CD4-positive, alpha-beta T cell treated with Interleukin-15 for 4 hours (primary cell): Measurements from ENCODE around the gene SRC.

Experiments
- DNase-seq: peaks from one replicate; pipeline ENCODE4 v3.0.0-alpha.2; 2020; ENCODE audit warnings: low spot score

Gene SRC

DNA sequence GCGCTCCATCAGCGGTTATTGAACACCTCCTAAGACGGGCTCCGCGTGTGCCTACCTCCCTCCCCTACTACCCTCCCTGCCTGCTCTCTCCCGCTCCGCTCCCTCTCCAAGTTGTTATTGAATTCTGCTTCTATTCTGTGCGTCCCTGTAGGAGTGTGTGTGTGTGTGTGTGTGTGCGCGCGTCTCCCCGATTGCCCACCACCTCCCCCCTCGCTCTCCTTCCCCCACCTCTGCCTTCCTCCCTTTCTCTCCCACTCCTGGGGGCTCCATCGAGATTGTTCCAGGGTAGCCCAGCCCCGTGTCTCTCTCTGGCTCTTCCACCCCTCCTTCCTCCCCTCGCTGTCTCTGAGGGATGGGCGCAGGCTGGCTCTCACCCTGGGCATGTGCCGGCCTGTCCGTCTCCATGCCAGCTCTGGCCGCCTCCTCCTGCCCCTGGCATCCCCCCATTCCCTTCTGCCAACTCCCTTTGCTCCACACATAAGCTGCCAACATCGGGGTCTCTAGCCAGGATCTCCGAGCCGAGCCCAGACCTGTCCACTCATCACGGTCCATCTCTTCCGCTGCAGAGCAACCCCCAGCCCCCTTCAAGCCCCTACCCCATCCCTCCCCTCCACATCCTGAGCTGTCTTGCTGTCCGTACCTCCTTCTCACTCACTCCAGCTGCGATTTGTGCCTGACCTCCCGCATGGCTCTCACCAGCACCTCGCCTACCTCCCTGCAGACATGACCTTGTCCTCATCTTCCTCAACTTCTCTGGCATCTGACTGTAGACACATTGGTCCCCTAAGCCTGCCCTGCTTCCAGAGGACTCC, 68.5 kb downstream of the SRC start:
- no peak for DNase-seq

DNA sequence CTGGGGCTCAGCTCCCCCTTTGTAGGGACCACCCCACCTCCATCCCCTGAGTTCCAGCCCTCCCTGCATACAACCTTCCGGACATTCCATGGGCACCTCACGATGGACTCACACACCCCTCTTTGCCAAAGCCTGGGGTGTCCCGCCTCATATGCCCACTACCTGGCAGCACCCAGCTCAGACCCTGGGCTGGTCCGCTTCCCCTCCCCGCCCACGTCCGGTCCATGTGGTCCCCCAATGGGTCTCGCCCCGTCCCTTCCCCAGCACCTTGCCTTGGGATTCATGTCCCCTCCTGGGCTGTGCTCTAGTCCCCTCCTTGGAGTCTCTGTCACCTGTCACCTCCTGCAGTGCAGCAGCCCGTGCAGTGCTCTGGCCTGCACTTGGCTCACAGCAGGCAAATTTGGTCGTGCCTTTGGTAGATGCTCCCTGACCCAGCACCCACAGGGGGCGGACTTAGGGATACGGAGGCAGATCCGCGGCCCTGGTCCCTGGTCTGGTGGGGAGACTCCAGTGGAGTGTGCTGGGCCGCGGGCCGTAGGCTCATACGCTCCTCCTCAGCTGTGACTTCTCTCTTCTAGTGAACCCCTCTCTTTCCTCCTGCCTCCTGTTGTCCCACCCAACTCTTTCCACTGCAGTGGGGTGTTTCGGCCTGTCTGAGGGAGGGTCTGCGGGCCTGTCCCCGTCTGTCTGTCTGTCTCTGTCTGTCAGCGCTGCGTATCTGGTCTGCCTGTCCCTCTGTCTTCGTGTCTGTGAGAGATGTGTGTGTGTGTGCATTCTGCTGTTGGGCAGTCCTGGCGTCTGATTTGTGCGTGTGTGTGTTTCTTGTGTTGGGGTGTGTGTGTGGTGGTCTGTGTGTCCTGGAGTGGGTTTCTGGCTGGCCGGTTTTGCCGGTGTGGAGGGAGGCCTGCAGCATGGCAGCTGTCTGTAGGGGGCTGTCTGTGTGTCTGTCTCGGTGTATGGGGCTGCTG, 69.5 kb downstream of the SRC start:
- DNase-seq: no peak

DNA sequence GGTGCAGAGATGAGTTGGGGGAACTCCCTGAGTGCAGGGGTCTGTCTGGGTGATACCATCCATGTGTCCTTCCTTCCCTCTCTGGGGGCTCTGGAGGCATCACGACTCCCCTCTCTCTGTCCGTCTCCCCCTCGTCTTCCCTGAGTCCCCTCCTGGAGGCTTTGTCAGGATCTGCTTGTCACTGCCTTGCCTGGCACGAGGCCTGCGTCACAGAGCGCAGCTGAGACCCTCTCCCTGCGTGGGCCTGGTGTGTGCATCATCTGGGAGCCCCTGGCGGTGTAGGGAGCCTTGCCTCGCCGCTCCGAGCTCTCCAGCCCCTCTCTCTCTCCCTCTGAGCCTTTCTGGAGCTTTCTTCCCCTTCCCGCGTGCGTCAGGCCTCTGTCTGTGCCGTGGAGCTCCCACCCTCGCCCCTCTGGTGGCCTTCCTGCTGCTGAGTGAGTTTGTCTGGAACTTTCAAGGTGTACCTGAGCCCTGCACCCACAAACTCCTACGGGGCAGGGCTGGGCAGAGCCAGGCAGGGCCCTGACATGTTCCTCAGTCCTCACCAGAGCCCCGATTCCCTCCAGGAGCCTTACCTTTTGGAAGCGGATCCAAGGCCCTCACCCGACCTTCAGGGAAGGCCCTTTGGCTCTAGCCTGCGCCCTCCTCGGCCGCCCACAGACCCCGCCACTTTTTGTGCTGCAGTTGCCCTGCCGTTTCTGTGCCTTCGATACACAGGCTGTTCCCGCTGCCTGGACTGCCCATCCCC, 70.3 kb downstream of the SRC start:
- no peak for DNase-seq

DNA sequence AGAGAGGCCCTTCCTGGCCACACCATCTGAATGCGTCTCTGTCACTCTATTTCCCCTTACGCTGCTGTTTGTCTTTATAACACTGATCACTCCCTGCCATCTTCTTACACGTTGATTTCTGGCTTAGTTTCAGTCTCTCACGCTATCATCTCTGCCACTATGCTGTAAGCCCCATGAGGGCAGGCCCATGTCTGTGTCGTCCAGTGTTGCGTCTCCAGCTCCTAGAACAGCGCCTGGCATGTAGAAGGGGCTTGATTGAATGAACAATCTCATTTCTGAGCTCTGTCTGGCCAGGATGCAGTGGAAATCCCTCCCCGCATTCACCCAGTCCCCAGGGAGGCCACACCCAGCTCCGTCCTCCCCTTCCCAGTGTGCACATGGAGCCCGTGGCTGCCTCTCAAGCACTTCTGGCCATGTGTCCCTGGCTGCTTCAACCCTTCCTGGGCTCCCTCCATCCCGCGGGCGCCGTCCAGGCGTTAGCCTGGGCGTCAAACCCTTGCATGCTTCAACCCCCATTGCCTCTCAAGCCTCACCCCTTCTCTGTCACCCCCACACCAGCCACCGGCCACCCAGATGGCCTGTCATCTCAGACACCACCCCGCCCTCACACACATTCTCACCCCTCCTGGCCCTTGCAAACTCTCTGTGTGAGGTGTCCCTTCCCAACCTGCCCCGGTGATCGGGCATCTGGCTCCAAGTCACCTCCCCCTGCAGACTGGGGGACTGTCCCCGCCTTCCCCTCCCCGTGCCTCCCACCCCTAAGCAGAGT, 71.1 kb downstream of the SRC start:
- no peak for DNase-seq

DNA sequence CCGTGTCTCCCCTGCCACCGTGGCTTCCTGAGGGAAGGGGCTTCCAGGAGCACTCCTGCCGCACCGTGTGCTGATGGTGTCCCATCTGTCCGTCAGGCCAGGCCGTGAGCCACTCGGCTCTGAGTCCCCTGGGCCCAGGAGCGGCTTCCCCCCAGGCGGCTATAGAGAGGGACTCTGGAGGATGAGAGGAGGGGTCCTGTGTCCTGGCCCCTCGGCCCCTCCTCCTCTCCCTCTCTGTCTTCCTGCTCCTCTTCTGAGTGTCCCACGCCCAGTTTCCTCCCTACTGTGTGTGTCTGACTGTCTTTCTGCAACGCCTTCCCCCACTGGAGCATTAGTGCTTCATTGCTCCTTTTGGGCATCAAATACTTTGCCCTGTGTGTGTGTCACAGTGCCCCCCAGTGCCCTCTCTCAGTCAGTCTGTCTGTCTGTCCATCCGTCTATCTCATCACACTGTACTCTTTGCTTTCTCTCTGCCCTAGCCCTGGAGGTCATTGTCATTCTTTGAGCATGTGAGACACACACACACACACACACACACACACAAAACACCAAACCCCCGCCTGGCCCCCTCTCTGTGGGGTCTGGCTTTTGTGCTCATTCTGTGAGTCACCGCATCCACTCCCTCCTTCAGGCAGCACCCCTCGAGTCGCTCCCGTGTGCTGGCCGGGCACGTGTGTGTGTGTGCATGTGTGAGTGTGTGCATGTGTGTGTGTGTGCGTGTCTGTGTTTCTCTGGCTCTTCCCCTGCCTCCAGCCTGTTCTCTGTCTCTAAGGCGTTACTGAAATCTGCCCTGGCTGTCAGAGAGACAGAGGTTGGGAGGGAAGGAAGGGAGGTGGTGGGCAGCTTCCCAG, 71.9 kb downstream of the SRC start:
- DNase-seq: no peak

DNA sequence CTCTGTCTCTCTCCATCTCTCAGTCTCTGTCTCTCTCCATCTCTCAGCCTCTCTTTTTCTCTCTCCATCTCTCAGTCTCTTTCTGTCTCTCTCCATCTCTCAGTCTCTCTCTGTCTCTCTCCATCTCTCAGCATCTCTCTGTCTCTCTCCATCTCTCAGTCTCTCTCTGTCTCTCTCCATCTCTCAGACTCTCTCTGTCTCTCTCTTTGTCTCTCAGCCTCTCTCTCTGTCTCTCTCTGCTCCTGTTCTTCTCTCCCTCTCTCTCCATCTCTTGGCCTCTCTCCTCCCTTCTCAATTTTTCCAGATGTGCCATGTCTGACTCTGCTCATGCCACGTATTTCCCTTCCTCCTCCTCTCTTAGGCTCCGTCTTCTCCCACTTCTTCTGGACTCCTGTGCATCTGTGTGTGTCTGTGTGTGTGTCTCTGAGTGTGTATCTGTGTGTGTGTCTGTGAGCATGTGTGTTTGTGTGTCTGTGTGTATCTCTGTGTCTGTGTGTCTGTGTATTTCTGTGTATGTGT, 72.7 kb downstream of the SRC start:
- no peak for DNase-seq

DNA sequence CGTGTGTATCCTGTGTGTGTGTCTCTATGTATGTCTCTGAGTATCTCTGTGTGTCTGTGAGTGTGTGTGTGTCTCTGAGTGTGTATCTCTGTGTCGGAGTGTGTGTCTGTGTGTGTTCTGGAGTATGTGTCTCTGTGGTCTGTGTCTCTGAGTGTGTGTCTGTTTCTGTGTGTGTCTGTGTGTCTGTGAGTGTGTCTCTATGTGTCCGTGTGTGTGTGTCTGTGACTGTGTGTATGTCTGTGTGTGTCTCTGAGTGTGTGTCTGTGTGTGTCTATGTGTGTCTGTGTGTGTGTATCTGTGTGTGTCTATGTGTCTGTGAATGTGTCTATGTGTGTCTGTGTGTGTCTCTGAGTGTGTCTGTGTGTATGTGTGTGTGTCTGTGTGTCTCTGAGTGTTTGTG, 73.4 kb downstream of the SRC start:
- no peak for DNase-seq

DNA sequence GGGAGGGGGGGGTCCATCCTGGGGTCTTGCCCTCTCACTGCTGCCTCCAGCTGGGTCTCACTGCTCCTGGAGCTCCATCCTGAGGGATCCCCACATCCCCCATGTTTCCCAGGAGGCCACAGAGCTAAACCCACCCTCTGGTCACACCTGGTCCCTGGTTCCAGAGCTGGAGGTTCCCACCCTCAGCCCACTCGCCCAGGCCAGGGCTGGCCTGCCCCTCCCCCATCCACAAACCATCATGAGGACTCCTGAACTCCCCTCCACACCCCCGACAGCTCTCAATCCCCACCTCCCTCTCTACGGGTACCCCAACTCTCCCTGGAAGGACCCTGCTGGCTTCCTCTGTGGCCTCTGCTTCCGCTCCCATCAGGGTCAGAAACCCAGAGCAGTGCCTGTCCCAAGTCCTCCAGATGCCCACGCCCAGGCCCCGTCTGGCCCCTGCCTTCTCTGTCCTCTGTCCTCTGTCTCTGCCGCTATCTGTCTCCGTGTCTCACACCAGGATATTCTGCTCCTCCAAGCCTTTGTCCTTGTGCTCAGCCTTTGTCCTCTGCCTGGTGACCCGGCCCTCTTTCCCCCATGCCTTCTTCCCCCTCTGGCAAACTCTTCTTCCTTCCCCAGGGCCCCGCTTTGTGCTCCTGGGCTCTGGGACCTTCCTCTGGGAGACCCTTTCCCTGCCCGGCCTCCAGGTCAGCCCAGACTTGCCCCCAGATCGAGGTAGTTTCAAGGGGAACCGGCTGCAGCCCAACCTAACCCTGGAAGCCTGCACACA, 74.0 kb downstream of the SRC start:
- no peak for DNase-seq

DNA sequence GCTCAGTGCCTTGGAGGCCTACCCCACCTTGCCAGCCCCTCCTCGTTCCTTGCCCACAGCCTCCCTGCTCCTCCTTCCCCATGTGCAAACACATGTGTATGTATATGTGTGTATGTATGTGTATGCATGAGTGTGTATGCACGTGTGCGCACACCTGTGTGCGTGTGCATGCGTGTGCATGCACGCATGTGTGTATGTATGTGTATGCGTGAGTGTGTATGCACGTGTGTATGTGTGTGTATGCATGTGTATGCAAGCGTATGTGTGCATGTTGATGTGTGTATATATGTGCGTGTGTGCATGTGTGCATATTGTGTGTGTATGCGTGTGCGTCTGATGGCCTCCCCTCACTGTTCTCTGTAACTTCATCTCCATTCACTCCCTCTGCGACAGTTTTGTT, 74.7 kb downstream of the SRC start:
- no peak for DNase-seq

DNA sequence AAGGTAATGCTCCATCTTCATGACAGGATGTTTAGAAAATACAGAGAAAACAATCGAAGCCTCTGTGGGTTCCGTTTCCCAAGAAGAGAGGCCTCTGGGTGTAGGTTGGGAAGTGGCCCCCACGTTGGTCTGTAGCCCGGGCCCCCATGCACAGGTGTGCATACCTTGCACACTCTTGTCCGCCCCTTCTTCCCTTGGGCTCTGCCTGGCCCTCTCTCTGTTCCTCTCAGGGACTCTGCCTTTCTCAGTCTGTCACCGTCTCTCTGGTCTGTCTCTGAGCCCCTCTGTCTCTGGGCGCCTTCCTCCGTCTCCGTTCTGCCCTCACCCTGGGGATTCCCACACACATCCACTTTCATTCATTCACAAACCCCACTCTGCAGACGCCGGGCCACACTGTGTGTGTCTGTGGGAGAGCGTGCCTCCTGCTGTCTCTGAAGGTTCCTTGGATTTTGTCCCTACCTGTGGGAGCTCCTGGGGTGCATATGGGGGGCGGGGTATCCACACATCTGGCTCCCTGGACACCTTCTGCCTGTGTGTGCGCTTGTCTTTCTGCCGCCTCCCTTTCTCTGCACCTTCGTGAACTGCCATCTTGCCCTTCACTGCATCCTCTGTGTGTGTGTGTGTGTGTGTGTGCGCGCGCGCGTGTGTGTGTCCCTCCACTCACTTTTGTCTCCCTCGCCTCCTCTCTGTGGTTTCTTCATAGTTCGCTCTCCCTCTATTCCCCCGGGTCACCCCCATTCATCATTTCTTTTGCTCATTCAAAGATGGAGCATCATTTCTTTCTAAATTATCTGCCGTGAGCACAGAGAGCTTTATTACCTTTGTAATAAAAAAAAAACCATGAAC, 75.3 kb downstream of the SRC start:
- no peak for DNase-seq

DNA sequence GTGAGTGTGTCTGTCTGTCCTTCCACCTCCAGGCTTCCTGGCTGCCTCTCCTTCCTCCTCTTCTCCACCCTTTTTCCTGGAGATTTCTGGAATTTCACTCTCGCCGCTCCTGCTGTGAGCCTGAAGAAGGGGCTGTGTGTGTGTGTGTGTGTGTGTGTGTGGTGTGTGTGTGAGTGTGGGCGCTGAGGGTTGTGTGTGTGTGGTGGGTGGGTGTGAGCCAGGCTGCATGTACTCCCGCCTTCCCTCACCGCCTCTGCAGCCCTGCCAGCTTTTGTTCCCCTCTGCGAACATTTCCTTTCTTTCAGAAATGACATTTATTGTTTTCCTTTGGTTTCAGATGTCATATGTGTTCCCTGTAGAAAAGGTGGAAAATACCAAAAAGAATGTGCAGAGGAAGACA, 76.0 kb downstream of the SRC start:
- DNase-seq: no peak

DNA sequence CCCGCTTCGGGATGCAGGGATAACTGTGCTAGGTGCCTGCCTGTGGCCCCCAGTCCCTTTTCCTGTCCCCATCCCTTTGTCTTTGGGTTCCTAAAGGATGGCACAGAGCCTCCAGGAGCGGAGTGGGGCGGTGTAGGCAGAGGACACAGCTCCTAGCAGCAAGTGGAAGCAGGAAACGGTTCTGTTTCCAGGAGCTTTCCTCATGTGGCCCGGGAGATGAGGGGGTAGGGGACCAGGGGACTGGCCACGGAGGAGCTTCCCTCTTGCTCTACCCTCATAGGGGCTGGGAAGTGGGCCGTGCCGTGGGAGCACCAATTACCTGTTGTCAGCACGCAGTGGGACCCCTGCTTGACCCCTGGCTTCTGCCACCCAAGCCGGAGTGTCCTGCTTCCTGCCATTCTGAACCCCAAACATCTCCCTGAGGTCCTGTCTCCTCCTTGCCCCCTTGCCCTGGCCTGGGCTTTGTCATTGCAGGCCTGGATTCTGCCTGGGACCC, 76.9 kb downstream of the SRC start:
- no peak for DNase-seq

DNA sequence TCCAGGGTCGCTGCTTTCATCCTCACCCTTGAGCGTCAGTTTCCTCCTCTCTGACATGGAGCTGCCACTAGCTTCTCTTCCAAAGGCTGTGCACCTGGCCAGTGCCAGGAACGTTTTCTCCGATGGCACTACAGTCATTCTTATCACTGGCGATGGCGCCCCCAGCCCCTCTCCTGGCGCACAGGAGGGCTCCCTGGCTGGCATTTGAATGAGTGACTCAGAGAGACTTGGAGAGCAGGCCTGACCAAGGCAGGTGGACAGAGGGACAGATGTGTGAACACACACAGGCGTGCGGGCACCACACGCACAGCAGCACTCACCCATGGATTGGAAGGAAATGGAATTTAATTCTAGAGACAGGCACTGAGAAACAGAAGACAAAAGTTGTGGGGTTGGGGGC, 77.6 kb downstream of the SRC start:
- no peak for DNase-seq

DNA sequence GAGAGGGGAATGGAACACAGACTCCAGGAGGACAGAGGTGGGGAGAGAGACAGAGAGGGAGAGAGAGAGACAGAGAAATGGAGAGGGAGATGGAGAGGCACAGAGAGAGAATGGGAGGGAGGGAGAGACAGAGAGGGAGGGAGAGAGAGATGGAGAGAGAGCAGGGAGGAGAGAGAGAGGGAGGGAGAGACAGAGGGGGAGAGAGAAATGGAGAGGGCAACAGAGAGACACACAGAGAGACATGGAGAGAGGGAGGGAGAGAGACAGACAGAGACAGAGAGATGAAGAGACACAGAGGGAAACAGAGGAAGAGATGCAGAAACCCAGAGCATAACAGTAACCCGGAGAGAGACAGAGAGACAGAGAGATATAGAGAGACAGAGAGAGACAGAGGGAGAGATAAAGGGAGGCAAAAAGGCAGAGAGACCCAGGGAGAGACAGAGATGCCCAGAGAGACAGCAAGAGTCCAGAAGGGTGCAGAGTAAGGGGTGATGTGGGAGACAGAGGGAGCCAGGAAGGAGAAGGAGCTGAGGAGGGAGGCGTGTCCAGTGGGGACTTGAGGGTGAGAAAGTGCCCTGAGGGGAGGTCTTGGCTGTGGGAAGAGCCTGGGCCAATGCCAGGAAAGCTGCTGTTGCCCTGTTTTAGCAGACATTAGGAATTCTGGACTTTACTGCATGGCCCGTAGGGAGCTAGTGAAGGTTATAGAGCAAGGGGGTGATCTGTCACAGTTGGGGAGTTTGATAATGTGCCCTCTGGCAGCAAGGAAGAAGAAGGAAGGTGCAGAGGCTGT, 78.3 kb downstream of the SRC start:
- DNase-seq: no peak

DNA sequence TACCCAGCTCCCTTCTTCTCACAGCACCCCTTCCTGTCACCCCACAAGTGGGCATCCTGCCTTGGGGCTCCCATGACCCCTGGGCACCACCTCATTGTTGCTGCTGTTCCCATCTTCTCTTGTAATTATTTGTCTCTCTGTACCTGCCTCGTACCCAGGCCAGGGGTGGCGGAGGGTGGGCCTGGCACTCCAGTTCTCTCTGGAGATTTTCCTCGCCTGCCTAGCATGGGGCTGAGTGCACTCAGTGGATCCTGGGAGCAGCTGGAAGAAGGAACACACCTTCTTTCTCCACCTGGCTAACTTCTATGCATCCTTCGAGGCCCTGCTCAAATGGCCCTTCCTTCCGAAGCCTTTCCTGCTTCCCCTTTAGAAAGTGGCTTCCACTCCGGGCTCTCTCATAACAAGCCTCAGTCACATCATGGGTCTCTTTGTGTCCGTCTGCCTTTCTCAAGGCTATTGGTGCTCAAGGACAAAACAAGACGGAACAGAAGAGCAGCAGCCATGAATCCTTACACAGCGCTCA, 79.2 kb downstream of the SRC start:
- DNase-seq: no peak

DNA sequence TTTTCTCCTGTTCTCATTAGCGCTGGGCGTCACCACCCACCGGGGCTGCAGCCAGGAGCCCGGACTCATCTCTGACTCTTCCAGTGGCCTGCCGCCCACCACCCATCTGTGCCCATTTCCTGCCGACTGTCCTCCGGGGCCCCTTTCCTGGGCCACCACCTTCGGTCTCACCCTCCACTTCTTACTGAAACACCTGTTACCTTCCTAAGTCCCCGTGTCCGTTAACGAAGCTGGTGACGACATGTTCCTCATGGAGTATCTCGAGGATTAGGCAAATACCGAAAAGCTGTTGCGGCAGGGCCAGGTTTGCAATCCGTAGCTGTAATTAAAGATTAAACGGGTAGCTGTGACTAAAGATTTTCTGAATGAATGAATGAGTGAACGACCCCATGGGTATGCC, 80.2 kb downstream of the SRC start:
- no peak for DNase-seq

DNA sequence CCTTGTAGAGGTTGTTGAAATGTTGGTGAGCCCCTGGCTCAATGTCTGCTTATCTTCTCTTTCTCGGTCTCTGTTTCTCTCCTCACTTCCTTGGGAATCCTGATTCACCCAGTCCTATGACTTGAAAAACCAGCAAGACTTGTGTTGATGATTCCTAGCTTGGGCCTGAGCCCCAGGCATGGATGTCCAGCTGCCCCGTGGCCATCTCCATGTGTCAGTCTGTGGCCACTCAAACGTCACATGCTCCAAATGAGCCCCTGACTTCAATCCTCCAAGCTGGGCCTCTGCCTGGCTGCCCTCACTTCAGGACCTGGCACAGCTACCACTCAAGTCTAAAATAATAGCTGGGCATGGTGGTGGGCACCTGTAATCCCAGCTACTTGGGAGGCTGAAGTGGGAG, 81.0 kb downstream of the SRC start:
- no peak for DNase-seq

DNA sequence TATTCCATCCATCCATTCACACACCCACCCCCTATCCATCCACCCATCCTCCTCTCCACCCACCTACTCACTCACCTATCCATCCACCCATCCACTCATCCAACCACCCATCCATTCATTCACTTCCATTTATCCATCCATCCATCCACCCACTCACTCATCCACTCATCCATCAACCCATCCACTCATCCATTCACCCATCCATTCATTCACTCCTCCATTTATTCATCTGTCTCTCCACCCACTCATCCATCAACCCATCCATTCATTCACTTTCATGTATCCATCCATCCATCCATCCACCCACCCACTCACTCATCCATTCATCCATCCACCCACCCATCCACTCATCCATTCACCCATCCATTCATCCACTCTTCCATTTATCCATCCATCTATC, 84.1 kb downstream of the SRC start:
- DNase-seq: no peak
